Activated CD4-positive, alpha-beta T cell treated with anti-CD3 and anti-CD28 coated beads, Interleukin-2, Interleukin-6, amounts not matched to agents 100 ng/mL and 50 ng/mL, durations not matched to agents 16 hours and 8 hours (primary cell): ENCODE measurements around the gene CST3.
"Not testable (repeated sequence)": the region's sequence is repeated elsewhere in the genome, so short reads cannot be mapped to it uniquely, and the experiment has no call there.

ENCODE experiments used
- DNase-seq: peaks from one replicate; pipeline ENCODE4 v3.0.0-alpha.2; 2020

The CST3 gene

GRCh38 chr20:23640671-23641667 lies 3.2 kb upstream of the CST3 start:
- no peak for DNase-seq

- DNase-seq = no peak
Observed at GRCh38 chr20:23640018-23640601, 2.4 kb upstream of the CST3 start.

- DNase-seq = no peak
Observed at GRCh38 chr20:23639490-23639958, 1.8 kb upstream of the CST3 start.

- DNase-seq = no peak
Observed at GRCh38 chr20:23638309-23638708, 554 bp upstream of the CST3 start.

- no peak for DNase-seq
Observed at GRCh38 chr20:23636908-23637281, 860 bp downstream of the CST3 start.

GRCh38 chr20:23636182-23636907 lies 1.4 kb downstream of the CST3 start:
- no peak for DNase-seq

- DNase-seq = not testable (repeated sequence)
Observed at GRCh38 chr20:23635768-23636090, 2.0 kb downstream of the CST3 start.

- no peak for DNase-seq
Observed at GRCh38 chr20:23634985-23635767, 2.6 kb downstream of the CST3 start.

- DNase-seq = no peak
Observed at GRCh38 chr20:23634044-23634801, 3.5 kb downstream of the CST3 start.

- no peak for DNase-seq
Observed at GRCh38 chr20:23632711-23633573, 4.8 kb downstream of the CST3 start.

GRCh38 chr20:23631981-23632710 lies 5.6 kb downstream of the CST3 start:
- DNase-seq = no peak

- no peak for DNase-seq
Observed at GRCh38 chr20:23631226-23631822, 6.4 kb downstream of the CST3 start.

GRCh38 chr20:23630392-23630849 lies 7.3 kb downstream of the CST3 start:
- DNase-seq = no peak

GRCh38 chr20:23629542-23630391 lies 8.0 kb downstream of the CST3 start:
- no peak for DNase-seq

- DNase-seq = no peak
Observed at GRCh38 chr20:23629017-23629541, 8.7 kb downstream of the CST3 start.

- no peak for DNase-seq
Observed at GRCh38 chr20:23628402-23629016, 9.2 kb downstream of the CST3 start.

- DNase-seq = no peak
Observed at GRCh38 chr20:23627501-23627900, 10.3 kb downstream of the CST3 start.

- no peak for DNase-seq
Observed at GRCh38 chr20:23626040-23626620, 11.6 kb downstream of the CST3 start.
